HFF-Myc (cell line): ENCODE data around the gene TP63.

Source experiments
- DNase-seq: peaks from one replicate; pipeline ENCODE4 v3.0.0-alpha.2; 2011; ENCODE audit warnings: low read depth; ENCODE audit errors: extremely low read depth
- H3K4me3 ChIP-seq: replicated peaks from 2 replicates; pipeline ENCODE4 v1.5.1; 2011; ENCODE audit warnings: low read depth, mild to moderate bottlenecking, control low read depth, low read length
- TF ChIP-seq, protein P1 (sequence below): IDR thresholded peaks from 2 replicates; pipeline ENCODE4 v1.5.1; 2012; ENCODE audit warnings: mild to moderate bottlenecking, low read depth, low read length, control low read depth; ENCODE audit errors: missing control alignments

Gene TP63

DNA sequence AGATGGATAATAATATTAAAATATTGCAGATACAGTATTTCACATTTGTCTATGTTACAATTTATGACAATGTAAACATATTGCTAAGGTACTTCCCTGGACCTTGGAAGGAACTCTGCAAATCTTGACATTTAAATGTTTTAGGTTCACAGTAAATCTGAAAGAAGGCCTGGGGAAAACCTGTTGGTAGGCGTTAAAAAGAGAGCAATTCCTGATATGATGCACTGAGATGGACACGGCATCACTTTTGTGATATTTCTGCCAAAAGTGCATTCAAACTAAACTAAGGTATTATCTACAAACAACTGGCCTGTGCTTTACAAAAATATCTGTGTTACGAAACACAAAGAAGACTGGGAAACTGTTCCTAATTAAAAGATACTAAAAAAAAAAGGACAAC lies 6.1 kb upstream of the TP63 start:
- DNase-seq, result no peak
- H3K4me3 ChIP-seq, result no peak overlapping the region
- TF ChIP-seq, protein P1, sequence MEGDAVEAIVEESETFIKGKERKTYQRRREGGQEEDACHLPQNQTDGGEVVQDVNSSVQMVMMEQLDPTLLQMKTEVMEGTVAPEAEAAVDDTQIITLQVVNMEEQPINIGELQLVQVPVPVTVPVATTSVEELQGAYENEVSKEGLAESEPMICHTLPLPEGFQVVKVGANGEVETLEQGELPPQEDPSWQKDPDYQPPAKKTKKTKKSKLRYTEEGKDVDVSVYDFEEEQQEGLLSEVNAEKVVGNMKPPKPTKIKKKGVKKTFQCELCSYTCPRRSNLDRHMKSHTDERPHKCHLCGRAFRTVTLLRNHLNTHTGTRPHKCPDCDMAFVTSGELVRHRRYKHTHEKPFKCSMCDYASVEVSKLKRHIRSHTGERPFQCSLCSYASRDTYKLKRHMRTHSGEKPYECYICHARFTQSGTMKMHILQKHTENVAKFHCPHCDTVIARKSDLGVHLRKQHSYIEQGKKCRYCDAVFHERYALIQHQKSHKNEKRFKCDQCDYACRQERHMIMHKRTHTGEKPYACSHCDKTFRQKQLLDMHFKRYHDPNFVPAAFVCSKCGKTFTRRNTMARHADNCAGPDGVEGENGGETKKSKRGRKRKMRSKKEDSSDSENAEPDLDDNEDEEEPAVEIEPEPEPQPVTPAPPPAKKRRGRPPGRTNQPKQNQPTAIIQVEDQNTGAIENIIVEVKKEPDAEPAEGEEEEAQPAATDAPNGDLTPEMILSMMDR, result no peak

- no peak overlapping the region for H3K4me3 ChIP-seq
- TF ChIP-seq, protein P1, result no peak
- DNase-seq, result no peak
These were observed 5.6 kb upstream of the TP63 start for GRCh38 chr3:189625572-189625971.

DNA sequence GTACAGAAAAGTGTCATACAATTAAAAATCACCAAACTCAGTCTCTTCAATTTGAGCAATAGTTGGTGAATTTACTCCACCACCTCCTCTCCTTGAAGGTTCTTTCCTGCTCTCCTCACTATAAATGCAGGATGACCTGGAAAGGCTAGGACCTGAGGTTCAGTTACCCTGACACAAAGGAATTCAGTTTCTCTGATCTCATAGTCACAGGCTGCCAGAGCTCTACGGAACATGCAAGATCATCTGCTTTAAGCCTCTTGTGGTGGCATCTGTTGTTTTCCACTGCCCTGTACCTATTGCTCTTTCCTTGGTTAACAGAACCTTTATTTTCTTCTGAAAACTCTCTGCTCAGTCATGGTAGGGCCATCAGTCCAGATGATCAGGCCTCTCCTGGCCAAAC lies 4.9 kb upstream of the TP63 start:
- TF ChIP-seq, protein P1, result no peak
- H3K4me3 ChIP-seq, result no peak overlapping the region
- DNase-seq, result no peak

GRCh38 chr3:189629803-189630455 lies 1.3 kb upstream of the TP63 start:
- H3K4me3 ChIP-seq, result no peak overlapping the region
- TF ChIP-seq, protein P1, result no peak
- DNase-seq, result no peak

GRCh38 chr3:189630767-189631372 lies 319 bp upstream of the TP63 start:
- DNase-seq, result no peak
- no peak overlapping the region for H3K4me3 ChIP-seq
- TF ChIP-seq, protein P1, result no peak

GRCh38 chr3:189631409-189631808 lies 220 bp downstream of the TP63 start:
- TF ChIP-seq, protein P1, result no peak
- H3K4me3 ChIP-seq, result no peak overlapping the region
- no peak for DNase-seq
